Progenitor cell of endocrine pancreas (in vitro differentiated cells): ENCODE measurements around the gene SPECC1L. TPM values are rescaled to one million over a fixed set of nuclear protein-coding genes. Genes with fewer than 3 reads are reported as not detected.

Experiments
- DNase-seq: peaks from one replicate; pipeline ENCODE4 v3.0.0; 2021; ENCODE audit warnings: low spot score; ENCODE audit not compliant: unreplicated experiment
- H3K27ac Mint-ChIP-seq: 2 replicates; pipeline ENCODE4 v1.8.0; 2021; ENCODE audit warnings: mild to moderate bottlenecking, moderate library complexity, mixed read lengths
- H3K27me3 Mint-ChIP-seq: 2 replicates; pipeline ENCODE4 v1.8.0; 2021; ENCODE audit warnings: mixed read lengths
- H3K36me3 Mint-ChIP-seq: 2 replicates; pipeline ENCODE4 v1.8.0; 2022; ENCODE audit warnings: mixed read lengths; ENCODE audit not compliant: insufficient read depth
- H3K4me1 Mint-ChIP-seq: 2 replicates; pipeline ENCODE4 v1.8.0; 2021; ENCODE audit warnings: low read depth, mixed read lengths
- H3K4me3 Mint-ChIP-seq: 2 replicates; pipeline ENCODE4 v1.8.0; 2021; ENCODE audit warnings: low read depth, mild to moderate bottlenecking, moderate library complexity, mixed read lengths
- H3K9me3 Mint-ChIP-seq: 2 replicates; pipeline ENCODE4 v1.8.0; 2021; ENCODE audit warnings: low read depth, mixed read lengths
- CTCF ChIP-seq: fragments of 200-600 bp; sonication (generic); IDR thresholded peaks from one replicate; pipeline ENCODE4 v1.5.0; 2021; ENCODE audit warnings: antibody characterized with exemption, mild to moderate bottlenecking; ENCODE audit not compliant: unreplicated experiment
- total RNA-seq: library from RNA; stranded (reverse); gene quantifications from 2 replicates; pipeline ENCODE4 v1.2.1, GENCODE V29; 2021

SPECC1L gene
- total RNA-seq, 1 donor from 2014 or later = 96.9 TPM

GRCh38 chr22:24457894-24458420, 187.3 kb downstream of the SPECC1L start:
- Mint-ChIP-seq H3K4me3 (no peak overlapping the region), H3K9me3 (no peaks in the 10 kb centered on the region), H3K4me1 (peaks cover 7% of the 10 kb centered on the region), H3K27ac (no peak overlapping the region), H3K27me3 (peaks cover 3% of the 10 kb centered on the region), H3K36me3 (no peaks in the 10 kb centered on the region)
- TF ChIP-seq CTCF = no peak
- no peak for DNase-seq

DNA sequence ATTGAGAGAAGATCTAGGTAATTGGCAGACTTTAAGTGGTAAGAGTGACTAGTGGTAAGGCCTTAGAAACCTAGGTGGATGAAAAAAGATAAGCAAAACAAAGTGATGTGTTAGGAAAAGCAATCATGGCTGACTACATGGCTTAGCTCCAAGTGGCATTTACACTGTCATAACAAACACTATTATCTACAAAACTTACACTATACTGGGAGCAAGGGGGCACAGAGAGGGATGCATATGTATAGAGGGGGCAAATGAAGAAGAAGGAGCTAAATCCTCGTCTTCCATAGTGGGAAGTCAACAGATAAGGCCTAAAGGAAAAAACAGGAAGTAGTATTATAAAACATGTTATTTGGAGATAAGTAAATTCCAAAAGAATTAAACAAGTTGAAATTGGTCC, 189.3 kb downstream of the SPECC1L start:
- Mint-ChIP-seq H3K27ac (no peak overlapping the region), H3K27me3 (peaks cover 3% of the 10 kb centered on the region), H3K9me3 (no peaks in the 10 kb centered on the region), H3K4me3 (no peak overlapping the region), H3K36me3 (no peaks in the 10 kb centered on the region), H3K4me1 (peaks cover 7% of the 10 kb centered on the region)
- TF ChIP-seq CTCF = no peak
- no peak for DNase-seq

- no peak for DNase-seq
- H3K4me1 Mint-ChIP-seq = peaks cover 7% of the 10 kb centered on the region
- no peak overlapping the region for H3K27ac Mint-ChIP-seq
- H3K36me3 Mint-ChIP-seq = no peaks in the 10 kb centered on the region
- H3K9me3 Mint-ChIP-seq = no peaks in the 10 kb centered on the region
- H3K4me3 Mint-ChIP-seq = no peak overlapping the region
- TF ChIP-seq CTCF = no peak
- peaks cover 3% of the 10 kb centered on the region for H3K27me3 Mint-ChIP-seq
Observed at GRCh38 chr22:24460418-24461089, 189.9 kb downstream of the SPECC1L start.

- no peak for TF ChIP-seq CTCF
- Mint-ChIP-seq H3K4me3 (no peak overlapping the region), H3K9me3 (no peaks in the 10 kb centered on the region), H3K4me1 (peaks cover 4% of the 10 kb centered on the region), H3K27me3 (no peaks in the 10 kb centered on the region), H3K27ac (no peak overlapping the region), H3K36me3 (no peaks in the 10 kb centered on the region)
- DNase-seq = no peak
Observed at GRCh38 chr22:24463071-24463760, 192.6 kb downstream of the SPECC1L start.

- no peak overlapping the region for H3K27ac Mint-ChIP-seq
- no peak for TF ChIP-seq CTCF
- no peaks in the 10 kb centered on the region for H3K9me3 Mint-ChIP-seq
- DNase-seq = no peak
- no peaks in the 10 kb centered on the region for H3K36me3 Mint-ChIP-seq
- peaks cover 3% of the 10 kb centered on the region for H3K4me1 Mint-ChIP-seq
- no peaks in the 10 kb centered on the region for H3K27me3 Mint-ChIP-seq
- H3K4me3 Mint-ChIP-seq = no peak overlapping the region
Observed at GRCh38 chr22:24465566-24465965, 194.9 kb downstream of the SPECC1L start.
